22Rv1 (cell line): ENCODE measurements around the gene NAGS.

Source experiments
- ZFX ChIP-seq: fragments of 450-650 bp; IDR thresholded peaks from 2 replicates; pipeline ENCODE4 v1.6.1; 2017; ENCODE audit warnings: antibody characterized with exemption, borderline replicate concordance
- TF ChIP-seq, protein P1 (sequence below): fragments of 450-650 bp; IDR thresholded peaks from 2 replicates; pipeline ENCODE4 v1.5.1; 2017; ENCODE audit warnings: mild to moderate bottlenecking

- TF ChIP-seq, protein P1, sequence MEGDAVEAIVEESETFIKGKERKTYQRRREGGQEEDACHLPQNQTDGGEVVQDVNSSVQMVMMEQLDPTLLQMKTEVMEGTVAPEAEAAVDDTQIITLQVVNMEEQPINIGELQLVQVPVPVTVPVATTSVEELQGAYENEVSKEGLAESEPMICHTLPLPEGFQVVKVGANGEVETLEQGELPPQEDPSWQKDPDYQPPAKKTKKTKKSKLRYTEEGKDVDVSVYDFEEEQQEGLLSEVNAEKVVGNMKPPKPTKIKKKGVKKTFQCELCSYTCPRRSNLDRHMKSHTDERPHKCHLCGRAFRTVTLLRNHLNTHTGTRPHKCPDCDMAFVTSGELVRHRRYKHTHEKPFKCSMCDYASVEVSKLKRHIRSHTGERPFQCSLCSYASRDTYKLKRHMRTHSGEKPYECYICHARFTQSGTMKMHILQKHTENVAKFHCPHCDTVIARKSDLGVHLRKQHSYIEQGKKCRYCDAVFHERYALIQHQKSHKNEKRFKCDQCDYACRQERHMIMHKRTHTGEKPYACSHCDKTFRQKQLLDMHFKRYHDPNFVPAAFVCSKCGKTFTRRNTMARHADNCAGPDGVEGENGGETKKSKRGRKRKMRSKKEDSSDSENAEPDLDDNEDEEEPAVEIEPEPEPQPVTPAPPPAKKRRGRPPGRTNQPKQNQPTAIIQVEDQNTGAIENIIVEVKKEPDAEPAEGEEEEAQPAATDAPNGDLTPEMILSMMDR, result no peak
- TF ChIP-seq ZFX, result no peak
Measured at GRCh38 chr17:43983196-43983514, 21.3 kb upstream of the NAGS start.
